ENCODE data around the gene PPP1R14D. TPM values are rescaled to one million over a fixed set of nuclear protein-coding genes. Genes with fewer than 3 reads are reported as not detected.
"Not testable (repeated sequence)": the region's sequence is repeated elsewhere in the genome, so short reads cannot be mapped to it uniquely, and the experiment has no call there.

PPP1R14D gene, protein sequence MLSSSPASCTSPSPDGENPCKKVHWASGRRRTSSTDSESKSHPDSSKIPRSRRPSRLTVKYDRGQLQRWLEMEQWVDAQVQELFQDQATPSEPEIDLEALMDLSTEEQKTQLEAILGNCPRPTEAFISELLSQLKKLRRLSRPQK
- polyA plus RNA-seq: 1 to 10 TPM in 1 of 3 donors, under 1 TPM in 1, not detected in 1; 0.13 to 1.2 TPM

DNA sequence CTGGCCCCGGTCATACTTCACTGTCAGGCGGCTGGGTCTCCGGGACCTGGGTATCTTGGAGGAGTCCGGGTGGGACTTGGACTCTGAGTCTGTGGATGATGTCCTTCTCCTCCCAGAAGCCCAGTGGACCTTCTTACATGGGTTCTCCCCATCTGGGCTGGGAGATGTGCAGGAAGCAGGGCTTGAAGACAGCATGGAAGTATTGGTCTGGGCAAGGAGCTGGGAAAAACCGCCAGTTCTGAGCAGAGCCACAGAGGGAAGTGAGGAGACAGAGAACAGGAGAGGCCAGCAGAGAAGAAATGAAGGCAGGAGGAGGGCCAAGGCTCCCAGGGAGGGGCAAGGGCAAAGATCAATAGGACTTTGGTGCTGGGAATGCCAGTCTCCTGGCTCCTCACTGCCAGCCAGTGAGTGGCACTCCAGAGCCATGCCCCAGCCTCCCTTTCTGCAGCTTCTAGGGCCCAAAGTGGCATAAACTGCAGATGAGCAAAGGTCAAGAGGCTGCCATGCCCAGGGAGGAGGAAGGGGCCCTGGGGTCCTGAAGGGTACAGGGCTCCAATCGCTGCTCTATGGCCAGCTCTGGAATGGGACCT lies at the start of gene PPP1R14D:
Gene PPP1R14D, minus strand, starts transcription at position 262 of the 590 bp plus-strand sequence. Its CDS starts 67 bp downstream, at position 195.
- 88 to 91% (median 90%) methylated on average over 6 of the region's 6 CpGs for WGBS, 3 donors
- no peak within 1 kb of the TSS for H3K27ac ChIP-seq (ENCODE audit: low read depth, low read length)

DNA sequence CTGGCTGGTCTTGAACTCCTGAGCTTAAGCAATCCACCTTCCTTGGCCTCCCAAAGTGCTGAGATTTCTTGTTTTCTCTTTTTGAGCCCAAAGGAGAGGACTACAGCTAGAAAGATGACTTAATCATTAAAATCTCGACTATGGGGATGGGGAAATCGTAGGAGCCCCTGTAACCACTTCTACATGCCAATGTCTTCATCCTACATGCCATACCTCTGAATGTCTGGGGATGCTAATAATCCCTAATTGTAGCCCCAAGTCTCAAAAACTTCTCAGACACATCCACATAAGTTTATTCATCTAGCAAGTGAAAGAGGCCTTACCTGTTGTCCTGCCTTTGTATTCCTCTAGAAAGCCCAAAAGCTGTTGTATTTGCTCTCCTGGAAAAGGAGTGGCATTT lies 49.2 kb upstream of the PPP1R14D start:
- H3K27ac ChIP-seq (ENCODE audit: low read depth, low read length): no peak overlapping the region
- 43 to 64% (median 55%) methylated on average over 2 of the region's 2 CpGs for WGBS, 3 donors

DNA sequence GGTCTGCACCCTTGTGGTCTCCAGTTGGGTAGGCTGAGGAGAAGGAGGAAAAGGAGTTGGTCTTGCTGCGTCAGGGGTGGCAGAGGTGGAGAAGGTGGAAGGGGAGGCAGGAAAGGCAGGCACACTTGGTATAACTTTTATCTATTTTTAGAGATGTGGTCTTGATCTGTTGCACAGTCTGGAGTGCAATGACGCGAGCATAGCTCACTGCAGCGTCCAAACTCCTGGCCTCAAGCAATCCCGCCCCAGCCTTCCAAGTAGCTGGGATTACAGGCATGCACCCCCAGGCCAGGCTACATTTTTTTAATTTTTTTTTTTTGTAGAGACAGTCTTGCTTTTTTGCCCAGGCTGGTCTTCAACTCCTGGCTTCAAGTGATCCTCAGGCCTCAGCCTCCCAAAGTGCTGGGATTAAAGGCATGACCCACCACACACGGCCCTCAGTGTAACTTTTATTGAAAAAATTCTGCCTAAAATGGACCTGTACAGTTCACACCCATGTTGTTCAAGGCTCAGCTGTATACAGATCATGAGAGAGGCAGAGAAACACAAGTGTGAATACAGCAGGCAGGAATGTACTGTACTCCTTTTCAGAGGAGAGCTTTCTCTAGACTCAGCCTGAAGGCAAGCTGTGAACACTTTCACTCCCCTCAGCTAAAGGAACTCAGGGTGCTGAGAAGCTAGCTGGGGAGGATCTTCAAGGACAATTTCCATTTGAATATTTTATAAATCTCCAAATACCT lies 47.7 kb upstream of the PPP1R14D start:
- no peak overlapping the region for H3K27ac ChIP-seq (ENCODE audit: low read depth, low read length)
- WGBS, 3 donors: 81 to 92% (median 88%) methylated on average over 6 of the region's 6 CpGs

DNA sequence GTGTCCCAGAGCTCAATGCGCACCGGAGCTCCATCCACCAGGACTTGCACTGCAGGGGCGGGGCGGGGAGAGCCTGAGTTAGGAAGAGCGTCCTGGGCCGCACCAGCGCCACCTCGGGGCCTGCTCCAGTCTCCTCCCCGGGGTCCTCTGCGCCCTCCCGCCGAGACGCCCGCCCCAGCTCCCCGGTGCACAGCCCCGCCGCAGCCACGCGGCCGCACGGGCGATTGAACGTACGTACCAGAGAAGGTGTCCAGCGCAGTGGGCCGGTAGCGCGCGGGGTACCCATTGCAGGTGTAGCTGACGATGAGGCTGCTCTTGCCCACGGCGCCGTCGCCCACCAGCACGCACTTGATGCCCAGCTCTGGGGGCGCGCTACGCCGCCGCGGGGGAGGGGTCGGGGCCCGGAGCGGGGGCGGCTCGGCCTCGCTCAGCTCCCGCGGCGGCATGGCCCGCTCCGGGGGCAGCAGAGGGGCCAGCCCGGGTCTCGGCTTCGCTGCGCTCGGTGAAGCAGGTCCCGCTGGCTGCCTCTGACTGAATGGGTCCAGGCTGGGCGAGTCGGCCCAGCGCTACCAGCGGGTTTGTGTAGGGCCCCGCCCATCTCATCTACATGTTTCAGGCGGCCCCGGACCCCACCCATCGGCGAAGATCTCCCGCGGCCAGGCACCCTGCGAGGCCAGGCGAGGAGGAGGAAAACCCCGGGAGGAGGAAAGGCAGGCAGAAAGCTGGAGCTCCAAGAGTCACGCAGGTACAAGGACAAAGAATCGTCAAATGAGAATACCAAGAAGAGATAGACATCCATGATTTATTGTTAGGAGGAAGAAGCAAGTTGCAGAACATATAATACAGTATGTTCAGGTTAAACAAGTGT lies 45.4 kb upstream of the PPP1R14D start, which contains the start of gene RHOV:
Gene RHOV, minus strand, starts transcription at position 541 of the 868 bp plus-strand sequence. Its CDS starts 95 bp downstream, at position 446.
- no peak within 1 kb of the TSS for H3K27ac ChIP-seq (ENCODE audit: low read depth, low read length)
- 0 to 1% (median 1%) methylated on average over 70 to 74 of the region's 74 CpGs for WGBS, 3 donors

DNA sequence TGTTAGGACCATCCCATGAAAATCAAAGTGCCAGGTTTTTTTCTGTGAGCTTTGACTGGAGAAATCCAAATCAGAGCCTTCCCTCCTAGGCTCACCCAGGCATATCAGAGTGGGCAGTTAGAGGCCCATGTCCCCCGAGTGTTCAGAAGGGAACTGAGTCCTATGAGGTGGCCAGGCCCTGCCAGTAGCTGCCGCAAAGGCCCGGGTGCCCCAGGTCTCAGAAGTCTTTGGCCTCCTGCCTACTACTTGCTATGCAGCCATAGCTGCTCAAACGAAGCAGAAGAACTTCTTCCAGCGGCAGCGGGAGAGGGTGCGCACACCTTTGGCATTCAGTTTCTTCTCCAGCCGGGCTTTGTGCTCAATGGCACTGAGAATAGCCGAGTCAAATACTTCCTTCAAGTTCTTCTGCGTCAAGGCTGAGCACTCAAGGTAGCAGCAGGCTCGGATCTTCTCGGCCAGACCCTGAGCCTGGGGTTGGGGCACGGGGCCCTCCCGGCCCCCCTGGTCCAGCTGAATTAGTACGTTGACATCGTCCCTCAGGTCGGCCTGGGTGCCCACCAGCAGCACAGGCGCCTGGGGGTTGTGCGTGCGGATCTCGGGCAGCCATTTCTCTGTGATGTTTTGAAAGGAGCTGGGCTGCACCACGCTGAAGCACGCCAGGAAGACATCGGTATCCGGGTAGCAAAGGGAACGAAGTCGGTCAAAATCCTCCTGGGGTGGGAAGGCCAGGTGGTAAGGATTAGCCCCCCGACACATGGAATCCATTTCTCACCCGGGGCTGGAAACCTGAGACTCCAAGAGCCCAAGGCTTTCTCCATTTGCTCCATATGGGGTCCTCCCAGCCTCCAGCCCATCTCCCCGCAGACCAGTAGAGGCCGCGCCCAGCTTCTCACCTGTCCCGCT lies 44.5 kb upstream of the PPP1R14D start:
- no peak overlapping the region for H3K27ac ChIP-seq (ENCODE audit: low read depth, low read length)

DNA sequence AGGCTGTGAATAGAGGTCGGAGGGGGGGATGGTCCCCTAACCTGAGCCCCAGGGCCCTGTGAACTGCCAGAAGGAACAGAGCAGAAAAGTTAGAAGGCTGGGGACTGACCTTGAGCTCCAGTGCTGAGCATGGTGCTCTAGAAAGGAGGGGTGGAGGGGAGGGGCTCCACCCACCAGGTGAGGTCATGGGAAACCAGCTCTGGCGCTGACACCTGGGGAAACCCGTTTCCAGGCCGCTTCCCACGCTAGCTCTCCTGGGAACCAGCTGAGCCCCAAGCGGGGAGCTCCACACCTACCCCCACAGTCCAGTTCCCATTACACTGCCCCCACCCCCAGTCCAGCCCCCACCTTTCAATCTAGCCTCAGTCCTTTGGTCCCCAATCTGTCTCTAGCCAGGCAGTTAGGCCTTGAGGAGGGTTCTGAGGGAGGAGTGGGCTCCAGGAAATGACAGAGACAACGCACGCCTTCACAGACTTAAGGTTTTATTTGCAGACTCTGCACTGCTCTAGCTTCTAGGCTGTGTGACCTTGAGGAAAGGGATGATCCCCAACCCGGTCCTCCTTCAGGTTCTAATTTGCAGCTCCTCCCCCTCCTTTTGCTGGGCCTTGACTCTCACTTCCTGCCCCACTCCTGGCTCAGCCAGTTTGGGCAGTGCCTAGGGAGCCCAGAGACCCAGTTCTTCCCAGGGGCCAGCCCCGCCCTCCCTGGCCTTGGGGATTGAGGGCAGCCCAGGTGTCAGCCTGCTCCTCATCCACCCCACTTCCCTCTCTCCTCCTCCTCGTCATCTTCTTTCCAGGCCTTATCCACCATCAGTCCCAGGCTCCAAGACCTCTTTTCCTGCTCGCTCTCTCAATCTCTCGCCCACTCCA lies 43.5 kb upstream of the PPP1R14D start:
- H3K27ac ChIP-seq (ENCODE audit: low read depth, low read length): no peak overlapping the region
- WGBS, 3 donors: 25 to 87% (median 84%) methylated on average over 13 of the region's 13 CpGs

More for the DNA sequence above, 44.5 kb upstream of the PPP1R14D start:
- WGBS, 3 donors: 29 to 65% (median 62%) methylated on average over 33 of the region's 33 CpGs

DNA sequence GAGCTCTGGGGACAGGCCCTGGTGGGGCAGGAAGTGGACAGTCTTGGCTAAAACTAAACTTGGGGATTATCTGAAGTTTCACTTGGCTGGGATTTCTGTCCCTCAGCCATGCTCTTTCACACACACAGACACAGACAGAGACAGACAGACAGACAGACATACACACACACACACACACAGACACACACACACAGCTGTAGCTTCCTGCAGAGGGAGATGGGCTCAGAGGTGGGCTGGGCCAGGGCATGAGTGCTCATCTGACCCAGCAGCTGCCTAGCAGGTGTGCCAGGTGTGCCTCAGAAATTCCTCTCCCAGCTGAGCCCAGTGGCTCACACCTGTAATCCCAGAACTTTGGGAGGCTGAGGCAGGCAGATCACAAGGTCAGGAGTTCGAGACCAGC lies 42.2 kb upstream of the PPP1R14D start:
- H3K27ac ChIP-seq (ENCODE audit: low read depth, low read length): no peak overlapping the region
- 50 to 100% (median 93%) methylated on average over 1 of the region's 1 CpG for WGBS, 3 donors

DNA sequence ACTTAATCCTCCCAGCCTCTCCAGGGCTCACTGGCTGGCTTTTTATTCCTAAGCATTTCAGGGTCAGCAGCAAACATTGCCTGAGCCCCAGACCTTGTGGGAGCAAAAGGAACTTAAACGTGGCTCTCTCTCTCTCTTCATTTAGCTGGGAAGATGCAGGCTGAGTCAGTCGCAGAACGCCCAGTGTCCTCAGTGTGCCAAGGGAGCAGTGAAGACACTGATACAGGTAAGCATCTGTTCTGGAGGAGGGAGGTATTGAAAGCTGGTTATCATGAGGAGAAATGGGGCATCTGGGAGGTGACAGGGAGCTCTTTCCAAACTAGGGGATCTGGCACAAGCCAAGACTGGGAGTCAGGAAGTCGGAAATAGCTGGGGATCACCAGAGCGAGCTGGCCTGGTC lies 41.2 kb upstream of the PPP1R14D start:
- H3K27ac ChIP-seq (ENCODE audit: low read depth, low read length): no peak overlapping the region
- 71 to 79% (median 73%) methylated on average over 5 of the region's 5 CpGs for WGBS, 3 donors

DNA sequence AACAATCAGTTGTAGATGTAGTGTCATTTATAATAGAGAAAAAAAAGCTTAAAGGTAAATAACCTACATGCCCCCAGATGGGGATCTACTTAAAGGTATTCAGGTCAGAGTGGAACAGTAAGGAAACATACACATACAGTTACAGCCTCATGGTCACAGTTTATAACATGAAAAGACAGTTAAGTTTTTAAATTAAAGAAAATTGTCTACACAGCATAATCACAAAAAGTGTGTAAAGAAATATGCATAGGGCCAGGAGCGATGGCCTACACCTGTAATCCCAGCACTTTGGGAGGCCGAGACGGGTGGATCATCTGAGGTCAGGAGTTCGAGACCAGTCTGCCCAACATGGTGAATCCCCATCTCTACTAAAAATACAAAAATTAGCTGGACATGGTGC lies 38.7 kb upstream of the PPP1R14D start:
- WGBS, 3 donors: 97 to 99% (median 98%) methylated on average over 4 of the region's 4 CpGs
- no peak overlapping the region for H3K27ac ChIP-seq (ENCODE audit: low read depth, low read length)

DNA sequence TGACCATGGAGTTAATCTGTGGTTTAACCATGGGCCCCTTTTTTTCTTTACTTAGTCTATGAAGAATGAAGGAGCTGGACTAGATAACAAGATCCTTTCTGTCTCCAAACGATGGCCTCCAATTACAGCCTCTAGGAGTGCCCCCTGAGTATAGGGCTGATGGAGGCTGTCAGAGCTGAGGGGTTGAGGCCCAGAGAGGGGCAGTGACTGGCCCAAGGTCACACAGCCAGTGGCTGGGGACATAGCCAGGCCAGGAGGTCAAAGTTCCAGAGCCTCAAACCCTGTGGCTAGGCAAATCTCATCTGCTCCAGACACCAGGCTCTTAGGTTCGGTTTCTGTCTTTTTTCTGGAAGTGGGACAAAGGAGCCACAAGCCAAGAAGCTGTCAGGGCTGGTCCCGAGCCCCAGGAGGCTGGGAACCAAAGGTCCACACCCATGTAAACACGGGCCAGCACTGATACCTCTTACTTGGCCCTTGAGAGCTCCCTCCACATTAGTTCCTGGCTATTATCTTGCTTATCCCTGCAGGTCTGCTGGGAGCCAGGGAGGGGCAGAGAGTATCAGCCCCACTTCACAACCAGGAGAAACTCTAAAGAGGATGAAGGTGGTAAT lies 35.3 kb upstream of the PPP1R14D start:
- H3K27ac ChIP-seq (ENCODE audit: low read depth, low read length): no peak overlapping the region
- WGBS, 3 donors: 17 to 58% (median 45%) methylated on average over 4 of the region's 4 CpGs

DNA sequence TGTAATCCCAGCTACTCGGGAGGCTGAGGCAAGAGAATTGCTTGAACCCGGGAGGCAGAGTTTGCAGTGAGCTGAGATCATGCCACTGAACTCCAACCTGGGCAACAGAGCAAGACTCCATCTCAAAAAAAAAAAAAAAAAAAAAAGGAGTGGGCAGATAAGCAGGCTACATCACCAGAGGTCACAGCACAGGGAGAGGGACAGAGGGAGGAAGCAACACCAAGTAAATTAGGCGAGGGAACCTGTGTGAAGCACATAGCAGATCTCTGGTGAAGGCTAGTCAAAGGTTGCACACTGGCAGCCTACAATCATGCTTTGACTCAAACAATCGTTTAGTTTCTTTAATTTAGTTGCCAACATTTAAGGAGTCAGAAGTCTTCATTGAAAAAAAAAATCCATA lies 32.6 kb upstream of the PPP1R14D start:
- WGBS, 3 donors: 70 to 76% (median 74%) methylated on average over 4 of the region's 4 CpGs

DNA sequence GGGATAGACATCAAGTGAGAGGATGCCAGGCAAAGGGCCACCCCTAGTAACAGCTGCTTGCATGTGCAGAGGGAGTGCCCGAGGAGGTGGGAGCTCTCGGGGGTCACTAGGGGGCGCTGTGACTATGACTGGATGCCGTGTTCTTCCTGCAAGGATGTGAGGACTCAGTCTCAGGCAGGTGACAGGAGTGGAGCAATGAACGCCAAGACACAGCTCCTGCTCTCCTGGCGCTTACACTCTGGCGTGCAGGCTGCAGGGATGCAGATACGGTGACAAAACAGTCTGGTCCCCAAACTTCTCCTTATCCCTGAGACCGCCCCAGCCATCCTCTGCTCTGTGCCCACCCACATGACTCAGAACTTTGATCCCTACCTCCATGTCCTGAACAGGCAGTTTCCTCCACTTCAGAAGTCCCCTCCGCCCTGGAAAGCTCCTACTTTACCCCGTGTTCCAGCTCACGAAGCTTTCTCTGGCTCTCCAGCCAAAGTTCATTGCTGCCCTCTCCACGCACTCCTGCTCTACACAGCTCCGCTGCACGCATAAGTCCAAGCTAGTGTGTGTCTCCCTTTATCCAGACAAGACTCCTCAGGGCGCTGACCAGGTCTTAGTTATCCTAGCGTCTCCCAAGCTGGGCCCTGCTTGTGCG lies 30.8 kb upstream of the PPP1R14D start:
- H3K27ac ChIP-seq (ENCODE audit: low read depth, low read length): no peak overlapping the region
- WGBS, 3 donors: 40 to 50% (median 45%) methylated on average over 18 of the region's 18 CpGs

More for the DNA sequence above, 32.6 kb upstream of the PPP1R14D start:
- not testable (repeated sequence) for H3K27ac ChIP-seq (ENCODE audit: low read depth, low read length)

DNA sequence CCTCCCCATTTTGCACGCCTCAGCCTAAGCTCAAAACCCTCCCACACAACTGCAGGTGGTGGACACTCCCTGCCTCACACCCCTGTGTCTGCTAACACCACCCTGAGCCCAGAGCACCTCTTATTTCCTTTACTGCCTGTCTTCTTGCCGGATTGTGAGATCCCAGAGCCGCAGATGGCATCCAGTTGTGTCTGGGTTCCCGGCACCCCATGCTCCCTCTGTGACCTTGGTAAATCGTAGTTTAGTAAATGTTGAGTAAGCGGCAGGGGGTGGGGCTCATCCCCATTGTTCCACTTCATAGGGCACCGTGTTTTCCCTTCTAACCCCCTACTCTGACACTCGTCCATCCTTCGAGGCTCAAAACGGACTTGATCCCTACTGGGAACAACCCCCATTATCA lies 30.2 kb upstream of the PPP1R14D start:
- no peak overlapping the region for H3K27ac ChIP-seq (ENCODE audit: low read depth, low read length)

DNA sequence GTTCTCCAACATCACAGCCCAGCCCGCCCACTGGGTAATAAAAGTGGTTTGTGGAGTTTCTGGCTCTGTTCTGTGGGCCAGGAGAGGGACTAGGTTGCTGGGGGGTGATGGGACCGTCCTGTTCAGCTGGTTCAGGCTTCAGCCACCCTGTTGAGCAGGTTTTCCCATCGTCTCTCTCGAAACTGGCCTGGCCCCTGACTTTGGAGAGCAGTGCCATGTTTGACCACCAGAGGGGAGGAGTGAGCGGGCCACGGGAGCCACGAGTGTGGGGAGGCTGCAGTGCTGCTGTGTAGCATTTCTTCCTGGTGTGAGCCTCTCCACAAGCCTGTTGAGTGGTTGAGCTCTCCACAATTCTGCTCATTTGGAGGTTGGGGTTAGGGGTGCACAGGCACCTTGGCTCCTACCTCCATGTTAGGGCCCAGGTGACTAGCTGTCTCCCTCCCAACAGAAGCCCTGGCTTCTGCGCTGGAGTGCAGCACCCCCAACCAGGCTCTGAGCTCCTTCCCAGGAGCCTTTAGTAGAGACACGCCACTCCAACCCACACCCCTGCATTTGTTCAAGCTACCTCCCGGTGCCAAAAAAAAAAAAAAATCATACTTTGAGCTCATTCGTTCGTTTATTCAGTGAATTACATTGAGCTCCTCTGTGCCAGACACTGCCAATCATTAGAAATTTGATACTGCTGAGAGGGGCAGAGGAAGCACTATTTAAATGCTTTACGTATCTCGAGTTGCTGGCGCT lies 29.3 kb upstream of the PPP1R14D start:
- 21 to 29% (median 29%) methylated on average over 15 of the region's 15 CpGs for WGBS, 3 donors
- no peak overlapping the region for H3K27ac ChIP-seq (ENCODE audit: low read depth, low read length)

More for the DNA sequence above, 30.2 kb upstream of the PPP1R14D start:
- WGBS, 3 donors: 36 to 66% (median 61%) methylated on average over 10 of the region's 10 CpGs

DNA sequence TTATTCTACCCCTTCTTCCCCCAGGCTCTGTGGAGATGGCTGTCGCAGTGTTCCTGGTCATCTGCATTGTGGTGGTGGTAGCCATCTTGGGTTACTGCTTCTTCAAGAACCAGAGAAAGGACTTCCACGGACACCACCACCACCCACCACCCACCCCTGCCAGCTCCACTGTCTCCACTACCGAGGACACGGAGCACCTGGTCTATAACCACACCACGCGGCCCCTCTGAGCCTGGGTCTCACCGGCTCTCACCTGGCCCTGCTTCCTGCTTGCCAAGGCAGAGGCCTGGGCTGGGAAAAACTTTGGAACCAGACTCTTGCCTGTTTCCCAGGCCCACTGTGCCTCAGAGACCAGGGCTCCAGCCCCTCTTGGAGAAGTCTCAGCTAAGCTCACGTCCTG lies 28.2 kb upstream of the PPP1R14D start:
- H3K27ac ChIP-seq (ENCODE audit: low read depth, low read length): no peak overlapping the region
- 62 to 73% (median 71%) methylated on average over 8 of the region's 8 CpGs for WGBS, 3 donors

Data from adipose tissue (tissue), 3 donors.